HAP-1 (cell line): ENCODE results near the gene UFC1.
A peak's percentile ranks its signal among the peaks of the same experiment; 100 is the strongest.

Experiments
- DNase-seq, 2 experiments: peaks; one replicate each; pipeline ENCODE4 v3.0.0-alpha.2; 2016 to 2020; ENCODE audit warnings: low spot score in 2 of 2
- H3K27me3 ChIP-seq: fragments of 250-450 bp; sonication (Bioruptor Pico); 2 replicates; pipeline ENCODE4 v1.5.1; 2020; ENCODE audit warnings: low read depth, mild to moderate bottlenecking, moderate library complexity
- H3K36me3 ChIP-seq: fragments of 250-450 bp; sonication (Bioruptor Pico); replicated peaks from 2 replicates; pipeline ENCODE4 v1.5.1; 2020; ENCODE audit warnings: mild to moderate bottlenecking
- H3K4me1 ChIP-seq: fragments of 250-450 bp; sonication (Bioruptor Pico); 2 replicates; pipeline ENCODE4 v1.5.1; 2020; ENCODE audit warnings: mild to moderate bottlenecking
- H3K4me3 ChIP-seq: fragments of 250-450 bp; sonication (Bioruptor Pico); 2 replicates; pipeline ENCODE4 v1.5.1; 2020; ENCODE audit warnings: mild to moderate bottlenecking, moderate library complexity
- H3K9me3 ChIP-seq: fragments of 250-450 bp; sonication (Bioruptor Pico); 2 replicates; pipeline ENCODE4 v1.5.1; 2020; ENCODE audit warnings: mild to moderate bottlenecking, moderate library complexity
- in situ Hi-C: fragments of 300-500 bp; cut with MboI; formaldehyde crosslinking; loops from 3 replicates; pipeline ENCODE4 v1.14.3; 2020; ENCODE audit warnings: low sequenced_read_pairs, inconsistent platforms, mixed read lengths

Gene UFC1

DNA sequence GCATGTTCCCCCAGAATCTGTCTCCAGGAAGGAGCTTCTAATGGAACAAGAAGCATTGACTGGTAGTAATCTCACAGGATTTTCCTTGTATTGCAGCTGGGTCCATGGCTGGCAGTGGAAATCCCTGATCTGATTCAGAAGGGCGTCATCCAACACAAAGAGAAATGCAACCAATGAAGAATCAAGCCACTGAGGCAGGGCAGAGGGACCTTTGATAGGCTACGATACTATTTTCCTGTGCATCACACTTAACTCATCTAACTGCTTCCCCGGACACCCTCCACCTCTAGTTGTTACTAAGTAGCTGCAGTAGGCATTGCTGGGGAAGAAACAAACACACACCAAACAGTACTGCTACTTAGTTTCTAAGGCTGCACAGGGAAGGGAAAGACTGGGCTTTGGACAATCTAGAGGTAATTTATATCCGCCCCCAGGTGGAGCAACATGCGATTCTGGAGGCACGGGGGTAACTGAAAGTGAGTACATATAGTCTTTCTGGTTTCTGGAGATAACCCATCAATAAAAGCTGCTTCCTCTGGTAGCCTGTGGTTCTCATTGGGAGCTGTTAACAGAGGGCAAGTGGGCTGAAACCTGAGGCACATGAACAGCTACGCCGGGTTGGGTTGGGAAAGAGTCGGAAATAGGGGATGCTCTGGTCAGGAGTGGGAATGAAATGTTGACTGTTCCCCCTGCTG lies 4.7 kb downstream of the UFC1 start:
- Histone ChIP-seq H3K27me3 (no peaks in the 10 kb centered on the region), H3K4me3 (peak overlapping the region; percentile 96), H3K9me3 (no peaks in the 10 kb centered on the region; the same call in 1 of the 2 replicates), H3K4me1 (peaks cover 12% of the 10 kb centered on the region), H3K36me3 (peaks cover 17% of the 10 kb centered on the region)
- in situ Hi-C loops, result no loop called here
- DNase-seq, result no peak

DNA sequence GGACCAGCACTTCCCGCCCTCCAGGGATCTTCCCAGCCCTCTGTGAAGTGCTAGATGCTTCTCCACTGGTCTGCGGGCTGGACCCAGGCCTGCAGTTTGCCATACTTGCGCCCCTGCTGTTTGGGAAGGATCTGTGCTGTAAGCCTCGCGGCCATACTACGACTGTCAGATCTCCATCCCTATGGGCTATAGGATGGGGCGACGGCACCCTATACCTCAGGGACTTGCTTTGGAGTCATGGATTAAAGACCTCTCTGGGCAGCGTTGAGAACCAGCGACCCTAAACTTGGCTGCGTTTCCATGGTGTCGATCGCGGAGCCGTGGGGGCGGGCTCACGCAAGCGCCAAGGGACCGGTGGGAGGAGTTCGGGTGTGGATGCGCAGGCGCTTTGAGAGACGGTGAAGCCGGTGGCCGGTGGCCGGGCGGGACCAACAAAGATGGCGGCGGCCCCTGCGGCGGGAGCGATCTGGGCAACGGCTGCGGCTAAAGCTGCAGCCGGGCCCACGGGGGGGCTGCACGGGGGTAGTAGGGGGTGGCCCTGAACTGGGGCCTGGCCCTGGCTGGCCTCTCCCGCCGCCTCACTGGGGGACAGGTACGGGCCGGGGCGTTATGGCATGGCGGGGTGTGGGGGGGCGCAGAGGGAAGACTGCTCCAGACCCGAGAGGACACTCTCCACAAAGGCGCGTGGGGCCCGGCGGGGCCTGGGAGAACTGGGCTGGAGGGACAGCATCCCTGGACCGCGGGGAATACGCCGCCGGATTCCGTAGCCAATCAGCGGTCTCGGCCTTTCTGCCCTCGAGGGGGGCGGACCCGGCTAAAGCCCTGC lies 5.5 kb downstream of the UFC1 start, which contains the start of gene USP21:
Gene USP21 (plus strand): TSS at position 414 of the 826 bp plus-strand sequence. CDS start 1,141 bp downstream, outside the sequence.
- no peaks in the 10 kb centered on the region for H3K27me3 ChIP-seq
- in situ Hi-C loops, result no loop called here
- H3K9me3 ChIP-seq, result no peaks in the 10 kb centered on the region; the same call in 1 of the 2 replicates
- peaks cover 18% of the 10 kb centered on the region for H3K36me3 ChIP-seq
- H3K4me1 ChIP-seq, result peaks cover 12% of the 10 kb centered on the region
- peak; percentile 89 to 95 for DNase-seq
- peak within 1 kb of the TSS; percentile 96 for H3K4me3 ChIP-seq

DNA sequence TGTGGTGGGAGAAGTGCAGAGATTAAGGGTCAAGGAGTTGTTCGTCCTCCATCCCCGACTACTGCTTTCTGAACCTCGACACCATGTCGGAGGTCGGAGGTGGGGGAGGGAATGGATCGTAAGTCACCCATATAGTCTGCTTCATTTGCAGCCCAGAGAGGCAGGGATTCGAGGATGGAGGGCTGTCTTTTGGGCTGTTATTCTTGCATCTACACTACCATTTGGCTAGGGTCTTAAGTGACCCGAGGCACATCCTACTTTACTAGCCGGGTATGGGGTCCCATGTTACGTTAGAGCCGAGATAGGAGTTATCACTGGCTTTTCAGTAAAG lies 6.1 kb downstream of the UFC1 start:
- Histone ChIP-seq H3K36me3 (peaks cover 24% of the 10 kb centered on the region), H3K4me1 (peaks cover 8% of the 10 kb centered on the region), H3K4me3 (peak overlapping the region; percentile 96), H3K9me3 (no peaks in the 10 kb centered on the region; the same call in 1 of the 2 replicates), H3K27me3 (no peaks in the 10 kb centered on the region)
- in situ Hi-C loops, result no loop called here
- no peak for DNase-seq

DNA sequence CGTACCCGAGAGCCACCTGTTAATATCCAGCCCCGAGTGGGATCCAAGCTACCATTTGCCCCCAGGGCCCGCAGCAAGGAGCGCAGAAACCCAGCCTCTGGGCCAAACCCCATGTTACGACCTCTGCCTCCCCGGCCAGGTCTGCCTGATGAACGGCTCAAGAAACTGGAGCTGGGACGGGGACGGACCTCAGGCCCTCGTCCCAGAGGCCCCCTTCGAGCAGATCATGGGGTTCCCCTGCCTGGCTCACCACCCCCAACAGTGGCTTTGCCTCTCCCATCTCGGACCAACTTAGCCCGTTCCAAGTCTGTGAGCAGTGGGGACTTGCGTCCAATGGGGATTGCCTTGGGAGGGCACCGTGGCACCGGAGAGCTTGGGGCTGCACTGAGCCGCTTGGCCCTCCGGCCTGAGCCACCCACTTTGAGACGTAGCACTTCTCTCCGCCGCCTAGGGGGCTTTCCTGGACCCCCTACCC lies 6.9 kb downstream of the UFC1 start:
- in situ Hi-C loops, result no loop called here
- peaks cover 11% of the 10 kb centered on the region for H3K4me1 ChIP-seq
- H3K4me3 ChIP-seq, result no peak overlapping the region
- no peaks in the 10 kb centered on the region; the same call in 1 of the 2 replicates for H3K9me3 ChIP-seq
- DNase-seq, result no peak
- H3K36me3 ChIP-seq, result peaks cover 25% of the 10 kb centered on the region
- H3K27me3 ChIP-seq, result no peaks in the 10 kb centered on the region

DNA sequence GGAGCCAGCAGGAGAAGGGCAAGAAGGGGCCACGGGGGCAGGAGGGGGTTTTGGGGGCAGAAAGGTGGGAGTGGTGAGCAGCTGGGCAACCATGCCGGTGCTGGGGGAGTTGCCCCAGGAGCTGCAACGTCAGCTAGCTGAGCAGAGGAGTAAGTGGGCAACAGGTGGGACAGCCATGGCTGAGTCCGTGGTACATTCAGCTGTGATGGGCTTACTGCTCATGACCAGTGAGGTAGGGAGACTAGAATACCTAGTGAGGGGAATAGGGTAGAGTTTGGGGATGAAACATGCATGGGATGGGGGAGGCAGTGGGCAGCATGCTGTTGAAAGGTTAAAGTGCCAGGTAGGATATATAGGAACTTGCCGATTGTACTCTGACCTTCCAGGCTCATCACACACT lies 7.9 kb downstream of the UFC1 start:
- peaks cover 11% of the 10 kb centered on the region for H3K4me1 ChIP-seq
- H3K4me3 ChIP-seq, result no peak overlapping the region
- no peaks in the 10 kb centered on the region for H3K27me3 ChIP-seq
- in situ Hi-C loops, result no loop called here
- no peak for DNase-seq
- H3K36me3 ChIP-seq, result peaks cover 25% of the 10 kb centered on the region
- H3K9me3 ChIP-seq, result no peaks in the 10 kb centered on the region; the same call in 1 of the 2 replicates

DNA sequence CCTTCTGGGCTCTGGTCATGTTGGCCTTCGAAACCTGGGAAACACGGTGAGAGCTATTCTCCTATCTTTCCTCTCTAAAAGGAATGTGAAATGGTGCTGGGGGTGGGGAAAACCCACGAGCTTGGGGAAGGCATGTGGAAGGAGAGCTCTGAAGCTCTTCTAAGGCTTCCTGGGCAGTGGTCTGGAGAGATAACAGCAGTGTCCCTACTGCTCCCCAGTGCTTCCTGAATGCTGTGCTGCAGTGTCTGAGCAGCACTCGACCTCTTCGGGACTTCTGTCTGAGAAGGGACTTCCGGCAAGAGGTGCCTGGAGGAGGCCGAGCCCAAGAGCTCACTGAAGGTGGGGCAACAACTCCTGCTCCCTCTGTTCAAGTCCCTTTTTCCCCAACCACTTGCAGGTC lies 8.3 kb downstream of the UFC1 start:
- in situ Hi-C loops, result no loop called here
- no peak for DNase-seq
- no peak overlapping the region for H3K4me3 ChIP-seq
- no peaks in the 10 kb centered on the region; the same call in 1 of the 2 replicates for H3K9me3 ChIP-seq
- peaks cover 13% of the 10 kb centered on the region for H3K4me1 ChIP-seq
- peaks cover 25% of the 10 kb centered on the region for H3K36me3 ChIP-seq
- H3K27me3 ChIP-seq, result no peaks in the 10 kb centered on the region

DNA sequence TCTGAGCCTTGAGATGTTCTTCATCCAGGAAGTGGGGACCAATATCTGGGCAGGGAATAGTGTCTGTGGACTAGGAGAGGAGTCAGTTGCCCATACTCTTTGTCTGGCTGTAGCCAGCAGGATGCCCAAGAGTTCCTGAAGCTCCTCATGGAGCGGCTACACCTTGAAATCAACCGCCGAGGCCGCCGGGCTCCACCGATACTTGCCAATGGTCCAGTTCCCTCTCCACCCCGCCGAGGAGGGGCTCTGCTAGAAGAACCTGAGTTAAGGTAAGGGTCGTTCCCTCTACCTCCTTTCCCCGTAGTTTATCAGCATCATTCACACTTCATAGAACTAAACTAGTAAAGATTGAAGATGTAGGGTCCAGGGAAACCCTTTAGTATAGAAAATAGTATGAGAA lies 9.0 kb downstream of the UFC1 start:
- no peak for DNase-seq
- Histone ChIP-seq H3K4me3 (no peak overlapping the region), H3K4me1 (peaks cover 15% of the 10 kb centered on the region), H3K27me3 (no peaks in the 10 kb centered on the region), H3K36me3 (peaks cover 26% of the 10 kb centered on the region), H3K9me3 (no peaks in the 10 kb centered on the region; the same call in 1 of the 2 replicates)
- in situ Hi-C loops, result no loop called here

DNA sequence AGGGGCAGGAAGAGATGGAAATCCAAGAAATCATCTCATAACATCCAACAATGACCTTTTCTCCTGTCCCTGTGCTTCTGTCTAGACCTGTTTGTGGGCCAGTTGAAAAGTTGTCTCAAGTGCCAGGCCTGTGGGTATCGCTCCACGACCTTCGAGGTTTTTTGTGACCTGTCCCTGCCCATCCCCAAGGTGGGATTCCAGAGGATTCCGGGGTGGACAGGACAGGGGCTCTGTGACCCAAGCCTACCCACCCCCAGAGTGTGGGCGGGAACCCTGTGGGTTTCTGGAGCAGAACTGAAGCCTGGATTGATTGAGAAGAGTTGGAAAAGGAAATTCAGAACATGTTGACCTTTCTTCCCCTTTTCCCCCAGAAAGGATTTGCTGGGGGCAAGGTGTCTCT lies 10.0 kb downstream of the UFC1 start:
- H3K36me3 ChIP-seq, result peaks cover 24% of the 10 kb centered on the region
- no peaks in the 10 kb centered on the region for H3K27me3 ChIP-seq
- H3K4me3 ChIP-seq, result no peak overlapping the region
- H3K4me1 ChIP-seq, result peaks cover 14% of the 10 kb centered on the region
- in situ Hi-C loops, result no loop called here
- no peak for DNase-seq
- H3K9me3 ChIP-seq, result no peaks in the 10 kb centered on the region; the same call in 1 of the 2 replicates

DNA sequence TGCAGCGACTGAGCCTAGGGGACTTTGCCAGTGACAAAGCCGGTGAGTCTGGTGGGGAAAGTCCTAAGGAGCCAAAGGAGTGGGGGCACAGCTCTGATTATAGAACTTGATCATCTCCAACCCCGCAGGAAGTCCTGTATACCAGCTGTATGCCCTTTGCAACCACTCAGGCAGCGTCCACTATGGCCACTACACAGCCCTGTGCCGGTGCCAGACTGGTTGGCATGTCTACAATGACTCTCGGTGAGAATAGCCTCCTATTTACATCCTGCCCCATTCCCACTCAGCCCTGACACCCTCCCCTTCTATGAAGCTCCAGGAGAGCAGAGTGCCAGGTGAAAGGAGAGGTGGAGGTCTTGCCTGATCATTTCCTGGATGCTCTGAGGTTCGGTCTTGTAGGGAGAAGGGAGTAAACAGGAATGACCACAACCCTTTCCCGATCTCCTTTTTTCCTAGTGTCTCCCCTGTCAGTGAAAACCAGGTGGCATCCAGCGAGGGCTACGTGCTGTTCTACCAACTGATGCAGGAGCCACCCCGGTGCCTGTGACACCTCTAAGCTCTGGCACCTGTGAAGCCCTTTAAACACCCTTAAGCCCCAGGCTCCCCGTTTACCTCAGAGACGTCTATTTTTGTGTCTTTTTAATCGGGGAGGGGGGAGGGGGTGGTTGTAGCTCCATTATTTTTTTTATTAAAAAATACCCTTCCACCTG lies 11.3 kb downstream of the UFC1 start:
- Histone ChIP-seq H3K27me3 (no peaks in the 10 kb centered on the region), H3K36me3 (peaks cover 35% of the 10 kb centered on the region), H3K9me3 (no peaks in the 10 kb centered on the region; the same call in 1 of the 2 replicates), H3K4me3 (no peak overlapping the region; the same call in 1 of the 2 replicates), H3K4me1 (peaks cover 8% of the 10 kb centered on the region)
- in situ Hi-C loops, result no loop called here
- no peak for DNase-seq

DNA sequence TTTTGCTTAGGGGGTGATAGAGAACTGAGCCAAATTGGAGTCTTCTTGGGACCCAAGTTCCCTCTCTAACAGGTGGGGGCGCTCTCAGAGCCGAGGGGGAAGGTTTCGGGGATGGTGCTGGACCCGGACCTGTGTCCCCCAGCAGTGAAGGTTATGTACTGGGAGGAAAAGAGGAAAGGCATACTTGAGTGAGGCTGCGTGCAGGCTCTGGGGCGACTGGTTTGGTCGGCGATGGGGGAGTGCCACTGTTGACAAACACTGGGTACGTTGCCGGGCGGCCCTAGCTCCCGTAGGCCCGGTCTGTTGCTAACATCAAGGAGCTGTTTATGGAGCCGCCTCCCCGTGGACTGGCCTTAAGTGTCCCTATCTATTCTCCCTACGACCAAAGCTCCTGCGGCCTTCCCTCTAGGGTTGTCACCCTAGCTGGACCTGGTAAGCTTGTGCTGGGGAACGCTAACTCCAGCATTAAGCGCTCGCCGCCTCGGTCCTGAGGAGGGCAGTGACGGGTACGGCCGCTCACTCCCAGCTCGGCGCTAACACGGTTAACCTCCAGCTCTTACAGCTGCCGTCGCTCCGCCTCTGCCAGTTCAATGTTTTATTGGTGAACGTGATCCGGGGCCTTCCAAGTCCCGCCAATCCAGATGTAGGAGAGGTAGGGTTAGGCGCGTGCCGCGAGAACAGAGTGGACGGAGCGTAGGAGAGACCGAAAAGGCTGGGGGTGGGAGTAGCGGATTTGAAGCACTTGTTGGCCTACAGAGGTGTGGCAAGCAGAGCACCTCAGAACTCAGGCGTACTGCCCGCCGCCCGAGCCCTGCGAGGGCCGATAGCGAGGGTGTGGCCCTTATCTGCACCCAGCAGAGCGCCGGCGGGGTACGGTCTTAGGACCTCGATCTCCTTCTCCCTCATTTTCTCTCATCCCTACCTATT lies 12.2 kb downstream of the UFC1 start, which contains the start of gene PPOX:
Gene PPOX (plus strand): TSS at position 685 of the 927 bp plus-strand sequence. CDS start 422 bp downstream, outside the sequence.
- DNase-seq, result peak; percentile 97 to 99
- Histone ChIP-seq H3K27me3 (no peaks in the 10 kb centered on the region), H3K9me3 (no peaks in the 10 kb centered on the region), H3K36me3 (peaks cover 37% of the 10 kb centered on the region), H3K4me3 (peak within 1 kb of the TSS; percentile 53), H3K4me1 (peaks cover 7% of the 10 kb centered on the region)
- in situ Hi-C loops, result no loop called here

DNA sequence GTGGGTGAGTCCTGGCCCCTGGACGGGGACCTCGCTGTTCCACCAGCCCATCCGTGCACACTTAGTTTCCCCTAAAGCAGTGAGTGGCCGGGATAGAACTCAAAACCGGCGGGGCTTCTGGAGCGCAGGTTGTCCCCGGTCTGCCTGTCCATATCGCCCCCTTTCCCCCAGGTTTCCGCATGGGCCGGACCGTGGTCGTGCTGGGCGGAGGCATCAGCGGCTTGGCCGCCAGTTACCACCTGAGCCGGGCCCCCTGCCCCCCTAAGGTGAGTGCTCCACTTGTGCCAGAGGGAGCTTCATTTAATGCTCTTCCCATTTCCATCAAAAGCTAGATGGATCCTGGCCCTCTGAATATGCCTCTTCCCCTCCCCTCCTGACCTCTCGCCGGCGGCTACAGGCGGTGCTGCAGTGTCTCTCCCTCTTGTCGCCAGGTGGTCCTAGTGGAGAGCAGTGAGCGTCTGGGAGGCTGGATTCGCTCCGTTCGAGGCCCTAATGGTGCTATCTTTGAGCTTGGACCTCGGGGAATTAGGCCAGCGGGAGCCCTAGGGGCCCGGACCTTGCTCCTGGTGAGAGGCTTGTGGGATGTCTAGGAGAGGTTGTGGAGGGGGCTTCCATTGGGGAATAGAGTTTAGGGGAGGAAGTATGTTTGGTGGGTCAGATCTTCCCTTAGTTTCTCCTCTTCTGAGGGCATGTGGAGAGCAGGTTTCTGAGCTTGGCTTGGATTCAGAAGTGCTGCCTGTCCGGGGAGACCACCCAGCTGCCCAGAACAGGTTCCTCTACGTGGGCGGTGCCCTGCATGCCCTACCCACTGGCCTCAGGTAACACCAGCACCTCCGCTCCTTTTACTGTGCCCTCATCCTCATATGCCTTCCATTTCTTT lies 13.1 kb downstream of the UFC1 start:
- peak; percentile 63 to 72 for DNase-seq
- Histone ChIP-seq H3K36me3 (peaks cover 43% of the 10 kb centered on the region), H3K27me3 (no peaks in the 10 kb centered on the region)

DNA sequence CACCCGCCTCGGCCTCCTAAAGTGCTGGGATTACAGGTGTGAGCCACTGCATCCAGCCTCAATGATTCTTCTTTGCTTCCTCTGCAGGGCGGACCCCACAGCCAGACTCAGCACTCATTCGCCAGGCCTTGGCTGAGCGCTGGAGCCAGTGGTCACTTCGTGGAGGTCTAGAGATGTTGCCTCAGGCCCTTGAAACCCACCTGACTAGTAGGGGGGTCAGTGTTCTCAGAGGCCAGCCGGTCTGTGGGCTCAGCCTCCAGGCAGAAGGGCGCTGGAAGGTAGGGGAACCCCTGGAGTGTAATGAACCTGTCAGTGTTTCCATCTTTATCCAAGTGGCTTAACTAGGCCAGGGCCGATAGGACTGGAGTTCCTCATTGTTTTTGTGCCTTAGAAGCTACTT lies 15.1 kb downstream of the UFC1 start:
- H3K27me3 ChIP-seq, result no peaks in the 10 kb centered on the region
- no peak for DNase-seq
- peaks cover 7% of the 10 kb centered on the region for H3K4me1 ChIP-seq
- no peak overlapping the region for H3K4me3 ChIP-seq
- in situ Hi-C loops, result no loop called here
- H3K36me3 ChIP-seq, result peaks cover 55% of the 10 kb centered on the region
- no peaks in the 10 kb centered on the region for H3K9me3 ChIP-seq

More for the DNA sequence above, 13.1 kb downstream of the UFC1 start:
- Histone ChIP-seq H3K4me1 (peaks cover 7% of the 10 kb centered on the region), H3K4me3 (peak overlapping the region; percentile 53), H3K9me3 (no peaks in the 10 kb centered on the region)
- in situ Hi-C loops, result no loop called here
